Activated CD8-positive, alpha-beta T cell treated with anti-CD3 and anti-CD28 coated beads for 36 hours (primary cell): ENCODE results near the gene NDUFS5. TPM values are rescaled to one million over a fixed set of nuclear protein-coding genes. Genes with fewer than 3 reads are reported as not detected.

Experiments
- ATAC-seq: fragments of 200-7000 bp; cut with Tn5 transposase; one replicate; pipeline ENCODE4 v1.10.0; 2021; ENCODE audit warnings: mild to moderate bottlenecking, moderate library complexity
- CTCF ChIA-PET: fragments of 350-600 bp; sonication (Branson Sonifier 250); formaldehyde crosslinking; loops from one replicate; lab custom pipeline; 2021; ENCODE audit warnings: antibody characterized with exemption; lab: Charles Lee
- POLR2A ChIA-PET: fragments of 350-600 bp; sonication (Branson Sonifier 250); formaldehyde crosslinking; loops from one replicate; lab custom pipeline; 2021; ENCODE audit warnings: antibody characterized with exemption; lab: Charles Lee
- DNase-seq: peaks from one replicate; pipeline ENCODE4 v3.0.0-alpha.2; 2020
- H3K27ac Mint-ChIP-seq: one replicate; pipeline ENCODE4 v1.8.0; 2021; ENCODE audit warnings: mild to moderate bottlenecking, mixed read lengths
- H3K27me3 Mint-ChIP-seq: one replicate; pipeline ENCODE4 v1.8.0; 2021; ENCODE audit warnings: mixed read lengths
- H3K36me3 Mint-ChIP-seq: one replicate; pipeline ENCODE4 v1.8.0; 2021; ENCODE audit warnings: low read depth, mixed read lengths
- H3K4me1 Mint-ChIP-seq: one replicate; pipeline ENCODE4 v1.8.0; 2021; ENCODE audit warnings: low read depth, mixed read lengths
- H3K4me3 Mint-ChIP-seq: one replicate; pipeline ENCODE4 v1.8.0; 2021; ENCODE audit warnings: mild to moderate bottlenecking, moderate library complexity, mixed read lengths
- H3K9me3 Mint-ChIP-seq: one replicate; pipeline ENCODE4 v1.8.0; 2021; ENCODE audit warnings: mixed read lengths
- CTCF ChIP-seq: fragments of 200-600 bp; IDR thresholded peaks from one replicate; pipeline ENCODE4 v1.8.0; 2022; ENCODE audit warnings: antibody characterized with exemption, mild to moderate bottlenecking
- intact Hi-C: fragments of 100-400 bp; cut with micrococcal nuclease; formaldehyde crosslinking; loops from one replicate; pipeline ENCODE4 v1.10.0; 2022
- total RNA-seq, 2 experiments: library from RNA; stranded (reverse); gene quantifications; one replicate each; pipeline ENCODE4 v1.2.3, GENCODE V29; 2021

The NDUFS5 gene
- total RNA-seq, 2 experiments from 2014 or later: 153 to 178 TPM

GRCh38 chr1:39080831-39081270 lies 54.7 kb downstream of the NDUFS5 start:
- intact Hi-C loops: no loop called here
- Mint-ChIP-seq H3K36me3 (no peaks in the 10 kb centered on the region), H3K4me3 (peak overlapping the region; percentile 49), H3K9me3 (no peaks in the 10 kb centered on the region), H3K27ac (no peak overlapping the region), H3K4me1 (peaks cover 2% of the 10 kb centered on the region), H3K27me3 (peaks cover 17% of the 10 kb centered on the region)
- ATAC-seq (peak; percentile 17), DNase-seq (no peak)
- ChIA-PET POLR2A (interaction anchor here (0.5 to 0.6 kb wide), 2 partner anchors 98 to 913 kb away, joined by 3 read pairs; no protein-coding TSS in a partner anchor), CTCF (interaction anchor here (1.0 to 3.1 kb wide), 3 partner anchors 11 to 83 kb away, joined by 3 to 12 read pairs (median 3); no protein-coding TSS in a partner anchor)
- TF ChIP-seq CTCF: no peak

- Mint-ChIP-seq H3K4me1 (peaks cover 3% of the 10 kb centered on the region), H3K27ac (no peak overlapping the region), H3K4me3 (no peak overlapping the region), H3K36me3 (no peaks in the 10 kb centered on the region), H3K9me3 (no peaks in the 10 kb centered on the region), H3K27me3 (peaks cover 20% of the 10 kb centered on the region)
- TF ChIP-seq CTCF: no peak
- ATAC-seq (peak; percentile 69), DNase-seq (peak; percentile 28)
- POLR2A ChIA-PET: interaction anchor here (0.6 kb wide), 1 partner anchor 913 kb away, joined by 3 read pairs; no protein-coding TSS in a partner anchor
- CTCF ChIA-PET: interaction anchor here (1.0 to 3.1 kb wide), 4 partner anchors 10 to 84 kb away, joined by 3 to 12 read pairs (median 6); no protein-coding TSS in a partner anchor
- intact Hi-C loops: no loop called here
Measured at GRCh38 chr1:39081271-39082009, 55.3 kb downstream of the NDUFS5 start.

GRCh38 chr1:39082010-39082799 lies 56.1 kb downstream of the NDUFS5 start:
- ATAC-seq: no peak
- CTCF ChIA-PET: interaction anchor here (1.4 to 3.1 kb wide), 4 partner anchors 10 to 85 kb away, joined by 3 to 12 read pairs (median 8); no protein-coding TSS in a partner anchor
- H3K4me3 Mint-ChIP-seq: peak overlapping the region; percentile 42
- H3K27me3 Mint-ChIP-seq: peaks cover 20% of the 10 kb centered on the region
- intact Hi-C loops: no loop called here
- no peak overlapping the region for H3K27ac Mint-ChIP-seq
- no peak for TF ChIP-seq CTCF
- H3K4me1 Mint-ChIP-seq: peaks cover 4% of the 10 kb centered on the region
- POLR2A ChIA-PET: interaction anchor here (0.6 kb wide), 1 partner anchor 164 kb away, joined by 3 read pairs; no protein-coding TSS in a partner anchor
- H3K9me3 Mint-ChIP-seq: no peaks in the 10 kb centered on the region
- H3K36me3 Mint-ChIP-seq: no peaks in the 10 kb centered on the region
- DNase-seq: no peak

GRCh38 chr1:39082811-39083576 lies 56.8 kb downstream of the NDUFS5 start:
- Mint-ChIP-seq H3K27ac (no peak overlapping the region), H3K36me3 (no peaks in the 10 kb centered on the region), H3K27me3 (peaks cover 20% of the 10 kb centered on the region), H3K4me1 (peaks cover 4% of the 10 kb centered on the region), H3K9me3 (no peaks in the 10 kb centered on the region), H3K4me3 (peak overlapping the region; percentile 42)
- ATAC-seq (no peak), DNase-seq (no peak)
- intact Hi-C loops: no loop called here
- no peak for TF ChIP-seq CTCF
- ChIA-PET POLR2A (interaction anchor here (0.6 kb wide), 1 partner anchor 165 kb away, joined by 3 read pairs; no protein-coding TSS in a partner anchor), CTCF (interaction anchor here (1.6 to 2.5 kb wide), 2 partner anchors 9 to 16 kb away, joined by 7 to 9 read pairs; no protein-coding TSS in a partner anchor)
